SKM-1 (cell line): ENCODE results near the gene ACAT2.
"Not testable (repeated sequence)": the region's sequence is repeated elsewhere in the genome, so short reads cannot be mapped to it uniquely, and the experiment has no call there.

ENCODE experiments used
- DNase-seq: peaks from one replicate; lab custom pipeline; 2025; ENCODE audit not compliant: unreplicated experiment; lab: John Stamatoyannopoulos, UW

Gene ACAT2

GRCh38 chr6:159806021-159806458 lies 44.2 kb downstream of the ACAT2 start:
- peak; percentile 80 for DNase-seq

- no peak for DNase-seq
These were observed 45.5 kb downstream of the ACAT2 start for GRCh38 chr6:159807150-159807858.

GRCh38 chr6:159808647-159809046 lies 46.8 kb downstream of the ACAT2 start:
- DNase-seq, result no peak

- no peak for DNase-seq
These were observed 47.3 kb downstream of the ACAT2 start for GRCh38 chr6:159809149-159809548.

GRCh38 chr6:159813781-159814180 lies 51.9 kb downstream of the ACAT2 start:
- DNase-seq, result no peak

- DNase-seq, result no peak
These were observed 53.6 kb downstream of the ACAT2 start for GRCh38 chr6:159815410-159815809.

GRCh38 chr6:159816775-159817174 lies 54.9 kb downstream of the ACAT2 start:
- DNase-seq, result not testable (repeated sequence)

GRCh38 chr6:159817951-159818739 lies 56.3 kb downstream of the ACAT2 start:
- no peak for DNase-seq

- DNase-seq, result no peak
These were observed 57.3 kb downstream of the ACAT2 start for GRCh38 chr6:159819098-159819497.

GRCh38 chr6:159819932-159820640 lies 58.2 kb downstream of the ACAT2 start:
- peak; percentile 80 for DNase-seq

GRCh38 chr6:159821122-159821521 lies 59.3 kb downstream of the ACAT2 start:
- DNase-seq, result no peak

- DNase-seq, result no peak
These were observed 59.9 kb downstream of the ACAT2 start for GRCh38 chr6:159821726-159822125.

- no peak for DNase-seq
These were observed 62.1 kb downstream of the ACAT2 start for GRCh38 chr6:159823953-159824352.

- not testable (repeated sequence) for DNase-seq
These were observed 62.8 kb downstream of the ACAT2 start for GRCh38 chr6:159824690-159825089.

- DNase-seq, result no peak
These were observed 64.2 kb downstream of the ACAT2 start for GRCh38 chr6:159826004-159826403.

GRCh38 chr6:159826968-159827647 lies 65.3 kb downstream of the ACAT2 start:
- no peak for DNase-seq

GRCh38 chr6:159828074-159828473 lies 66.2 kb downstream of the ACAT2 start:
- no peak for DNase-seq
